ENCODE measurements around the gene NR1D1.

DNA sequence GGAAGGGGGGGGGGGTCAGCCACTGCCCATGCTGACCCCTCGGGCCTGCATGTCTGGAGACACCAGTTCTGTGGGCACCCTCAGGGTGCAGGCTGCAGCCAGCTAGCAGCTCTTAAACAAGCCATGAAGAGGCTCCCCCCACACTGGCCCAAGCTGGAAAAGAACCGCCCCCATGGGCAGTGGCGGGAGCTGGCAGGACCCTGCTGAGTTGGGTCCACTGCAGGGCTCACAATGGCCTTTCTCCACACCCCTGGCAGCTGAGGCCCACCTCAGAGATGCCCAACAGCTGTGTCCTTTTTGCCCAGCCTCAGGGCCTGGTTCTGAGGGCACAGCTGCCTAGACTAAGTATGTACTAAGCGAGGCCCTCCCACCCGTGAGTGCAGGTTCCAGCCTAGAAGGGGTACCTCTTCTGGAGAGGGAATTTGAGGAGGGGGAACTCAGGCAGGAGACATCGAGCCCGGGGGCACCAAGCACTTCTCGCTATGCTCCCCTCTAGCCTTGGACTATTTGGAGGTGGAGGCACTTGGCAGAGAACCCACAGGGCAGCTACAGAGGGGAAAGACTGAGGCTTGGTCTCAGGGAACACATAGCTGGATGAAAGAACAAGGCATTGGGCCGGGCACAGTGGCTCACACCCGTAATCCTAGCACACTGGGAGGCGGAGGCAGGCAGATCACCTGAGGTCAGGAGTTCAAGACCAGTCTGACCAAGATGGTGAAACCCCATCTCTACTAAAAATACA is 34.4 kb downstream of the NR1D1 start:
- TF ChIP-seq, protein P1, sequence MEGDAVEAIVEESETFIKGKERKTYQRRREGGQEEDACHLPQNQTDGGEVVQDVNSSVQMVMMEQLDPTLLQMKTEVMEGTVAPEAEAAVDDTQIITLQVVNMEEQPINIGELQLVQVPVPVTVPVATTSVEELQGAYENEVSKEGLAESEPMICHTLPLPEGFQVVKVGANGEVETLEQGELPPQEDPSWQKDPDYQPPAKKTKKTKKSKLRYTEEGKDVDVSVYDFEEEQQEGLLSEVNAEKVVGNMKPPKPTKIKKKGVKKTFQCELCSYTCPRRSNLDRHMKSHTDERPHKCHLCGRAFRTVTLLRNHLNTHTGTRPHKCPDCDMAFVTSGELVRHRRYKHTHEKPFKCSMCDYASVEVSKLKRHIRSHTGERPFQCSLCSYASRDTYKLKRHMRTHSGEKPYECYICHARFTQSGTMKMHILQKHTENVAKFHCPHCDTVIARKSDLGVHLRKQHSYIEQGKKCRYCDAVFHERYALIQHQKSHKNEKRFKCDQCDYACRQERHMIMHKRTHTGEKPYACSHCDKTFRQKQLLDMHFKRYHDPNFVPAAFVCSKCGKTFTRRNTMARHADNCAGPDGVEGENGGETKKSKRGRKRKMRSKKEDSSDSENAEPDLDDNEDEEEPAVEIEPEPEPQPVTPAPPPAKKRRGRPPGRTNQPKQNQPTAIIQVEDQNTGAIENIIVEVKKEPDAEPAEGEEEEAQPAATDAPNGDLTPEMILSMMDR (IDR thresholded peaks at IDR 0.05; ENCODE audit: low read length), result no peak
- TF ChIP-seq EZH2 (optimal IDR thresholded peaks at IDR 0.05; ENCODE audit: low read depth, low read length), result no peak
- TF ChIP-seq EZH2phosphoT487 (IDR thresholded peaks at IDR 0.05; ENCODE audit: low read length), result no peak

Measured in MM.1S (cell line).